ENCODE data around the gene MEGF11.

DNA sequence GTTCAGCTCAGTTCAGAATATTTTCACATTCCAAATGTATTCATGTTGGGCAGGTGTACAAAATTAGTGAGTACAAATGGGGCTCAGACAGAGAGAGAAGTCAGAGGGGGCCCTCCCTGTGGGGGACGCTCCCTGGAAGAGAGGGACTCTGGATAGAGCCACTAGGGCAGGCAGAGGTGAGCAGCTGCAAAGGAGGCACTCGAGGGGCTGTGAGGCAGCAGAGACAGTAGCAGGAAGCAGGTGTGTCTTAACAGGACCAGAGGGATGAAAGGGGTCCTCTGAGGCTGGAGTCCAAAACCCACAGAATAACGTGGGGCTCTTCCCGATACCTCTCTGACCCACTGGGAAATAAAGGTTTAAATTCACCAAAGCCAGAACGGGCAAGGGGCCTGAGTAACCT lies 127.1 kb downstream of the MEGF11 start:
- TF ChIP-seq, protein P1, sequence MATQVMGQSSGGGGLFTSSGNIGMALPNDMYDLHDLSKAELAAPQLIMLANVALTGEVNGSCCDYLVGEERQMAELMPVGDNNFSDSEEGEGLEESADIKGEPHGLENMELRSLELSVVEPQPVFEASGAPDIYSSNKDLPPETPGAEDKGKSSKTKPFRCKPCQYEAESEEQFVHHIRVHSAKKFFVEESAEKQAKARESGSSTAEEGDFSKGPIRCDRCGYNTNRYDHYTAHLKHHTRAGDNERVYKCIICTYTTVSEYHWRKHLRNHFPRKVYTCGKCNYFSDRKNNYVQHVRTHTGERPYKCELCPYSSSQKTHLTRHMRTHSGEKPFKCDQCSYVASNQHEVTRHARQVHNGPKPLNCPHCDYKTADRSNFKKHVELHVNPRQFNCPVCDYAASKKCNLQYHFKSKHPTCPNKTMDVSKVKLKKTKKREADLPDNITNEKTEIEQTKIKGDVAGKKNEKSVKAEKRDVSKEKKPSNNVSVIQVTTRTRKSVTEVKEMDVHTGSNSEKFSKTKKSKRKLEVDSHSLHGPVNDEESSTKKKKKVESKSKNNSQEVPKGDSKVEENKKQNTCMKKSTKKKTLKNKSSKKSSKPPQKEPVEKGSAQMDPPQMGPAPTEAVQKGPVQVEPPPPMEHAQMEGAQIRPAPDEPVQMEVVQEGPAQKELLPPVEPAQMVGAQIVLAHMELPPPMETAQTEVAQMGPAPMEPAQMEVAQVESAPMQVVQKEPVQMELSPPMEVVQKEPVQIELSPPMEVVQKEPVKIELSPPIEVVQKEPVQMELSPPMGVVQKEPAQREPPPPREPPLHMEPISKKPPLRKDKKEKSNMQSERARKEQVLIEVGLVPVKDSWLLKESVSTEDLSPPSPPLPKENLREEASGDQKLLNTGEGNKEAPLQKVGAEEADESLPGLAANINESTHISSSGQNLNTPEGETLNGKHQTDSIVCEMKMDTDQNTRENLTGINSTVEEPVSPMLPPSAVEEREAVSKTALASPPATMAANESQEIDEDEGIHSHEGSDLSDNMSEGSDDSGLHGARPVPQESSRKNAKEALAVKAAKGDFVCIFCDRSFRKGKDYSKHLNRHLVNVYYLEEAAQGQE (IDR thresholded peaks at IDR 0.05; ENCODE audit: insufficient replicate concordance, low read depth), result no peak
- TF ChIP-seq, protein P2, sequence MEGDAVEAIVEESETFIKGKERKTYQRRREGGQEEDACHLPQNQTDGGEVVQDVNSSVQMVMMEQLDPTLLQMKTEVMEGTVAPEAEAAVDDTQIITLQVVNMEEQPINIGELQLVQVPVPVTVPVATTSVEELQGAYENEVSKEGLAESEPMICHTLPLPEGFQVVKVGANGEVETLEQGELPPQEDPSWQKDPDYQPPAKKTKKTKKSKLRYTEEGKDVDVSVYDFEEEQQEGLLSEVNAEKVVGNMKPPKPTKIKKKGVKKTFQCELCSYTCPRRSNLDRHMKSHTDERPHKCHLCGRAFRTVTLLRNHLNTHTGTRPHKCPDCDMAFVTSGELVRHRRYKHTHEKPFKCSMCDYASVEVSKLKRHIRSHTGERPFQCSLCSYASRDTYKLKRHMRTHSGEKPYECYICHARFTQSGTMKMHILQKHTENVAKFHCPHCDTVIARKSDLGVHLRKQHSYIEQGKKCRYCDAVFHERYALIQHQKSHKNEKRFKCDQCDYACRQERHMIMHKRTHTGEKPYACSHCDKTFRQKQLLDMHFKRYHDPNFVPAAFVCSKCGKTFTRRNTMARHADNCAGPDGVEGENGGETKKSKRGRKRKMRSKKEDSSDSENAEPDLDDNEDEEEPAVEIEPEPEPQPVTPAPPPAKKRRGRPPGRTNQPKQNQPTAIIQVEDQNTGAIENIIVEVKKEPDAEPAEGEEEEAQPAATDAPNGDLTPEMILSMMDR (IDR thresholded peaks at IDR 0.05; ENCODE audit: insufficient read depth, low read length), result no peak
- TF ChIP-seq GABPA (IDR thresholded peaks at IDR 0.05; ENCODE audit: low read depth), result no peak
- no peak for TF ChIP-seq POLR2AphosphoS5 (IDR thresholded peaks at IDR 0.05; ENCODE audit: low read depth)
